T-cell (primary cell): ENCODE data around the gene SENP3. TPM values are rescaled to one million over a fixed set of nuclear protein-coding genes. Genes with fewer than 3 reads are reported as not detected.

Experiments used
- ATAC-seq, 4 experiments: fragments of 200-7000 bp in 3 of 4; fragments of 150-1000 bp in 1 of 4; cut with Tn5 transposase; replicated peaks in 1 of 4; 1 replicate in 3 of 4; 2 replicates in 1 of 4; pipeline ENCODE4 v1.10.0; 2021; ENCODE audit warnings: moderate library complexity in 3 of 4, mild to moderate bottlenecking in 2 of 4, moderate number of reproducible peaks in 1 of 4
- CTCF ChIA-PET, 2 donors: fragments of 300-600 bp; sonication (Branson Sonifier 250); formaldehyde crosslinking; loops; one replicate each; lab custom pipeline; 2022; ENCODE audit warnings: antibody characterized with exemption in 2 of 2; lab: Charles Lee
- POLR2A ChIA-PET, 2 donors: fragments of 300-600 bp; sonication (Branson Sonifier 250); formaldehyde crosslinking; loops; one replicate each; lab custom pipeline; 2022; ENCODE audit warnings: antibody characterized with exemption in 2 of 2; lab: Charles Lee
- DNase-seq, 35 experiments: peaks; one replicate each; pipeline versions ENCODE4 v3.0.0 to v3.0.0-alpha.2; 2013 to 2023
- H3K27ac ChIP-seq: one replicate; pipeline ENCODE4 v1.5.1; 2013; ENCODE audit warnings: low read length
- H3K27me3 ChIP-seq, 2 experiments: replicated peaks in 1 of 2; 1 replicate in 1 of 2; 2 replicates in 1 of 2; pipeline versions ENCODE4 v1.6.1 to v1.7.0; 2013; ENCODE audit warnings: low read length in 1 of 2, mixed read lengths in 1 of 2; ENCODE audit not compliant: control insufficient read depth in 2 of 2, insufficient read depth in 2 of 2; ENCODE audit errors: extremely low read depth in 1 of 2
- H3K36me3 ChIP-seq, 2 donors: 1 replicate in 1 of 2; 2 replicates in 1 of 2; pipeline versions ENCODE4 v1.6.1 to v1.7.0; 2013; ENCODE audit warnings: low read length in 1 of 2; ENCODE audit not compliant: control insufficient read depth in 2 of 2, insufficient read depth in 1 of 2; ENCODE audit errors: extremely low read depth in 1 of 2
- H3K4me1 ChIP-seq, 2 experiments: 1 replicate in 1 of 2; 2 replicates in 1 of 2; pipeline versions ENCODE4 v1.6.1 to v1.7.0; 2013; ENCODE audit warnings: low read length in 2 of 2, mixed read lengths in 1 of 2; ENCODE audit not compliant: insufficient read depth in 2 of 2, control insufficient read depth in 1 of 2; ENCODE audit errors: extremely low read depth in 1 of 2
- H3K4me3 ChIP-seq, 2 donors: 1 replicate in 1 of 2; 2 replicates in 1 of 2; pipeline versions ENCODE4 v1.5.1 to v1.7.0; 2013; ENCODE audit warnings: mild to moderate bottlenecking in 2 of 2, low read length in 1 of 2, moderate library complexity in 1 of 2; ENCODE audit not compliant: control insufficient read depth in 1 of 2; ENCODE audit errors: extremely low read depth in 1 of 2
- H3K9me3 ChIP-seq: 2 replicates; pipeline ENCODE4 v1.7.0; 2013
- H3K27ac Mint-ChIP-seq, 2 donors: one replicate each; pipeline ENCODE4 v1.8.0; 2020 to 2021; ENCODE audit warnings: mild to moderate bottlenecking in 2 of 2, mixed read lengths in 2 of 2
- H3K27me3 Mint-ChIP-seq, 2 donors: one replicate each; pipeline ENCODE4 v1.8.0; 2021 to 2022; ENCODE audit warnings: mixed read lengths in 2 of 2
- H3K36me3 Mint-ChIP-seq: one replicate; pipeline ENCODE4 v1.8.0; 2021; ENCODE audit warnings: mixed read lengths
- H3K4me1 Mint-ChIP-seq, 3 donors: one replicate each; pipeline ENCODE4 v1.8.0; 2020 to 2022; ENCODE audit warnings: mixed read lengths in 3 of 3, mild to moderate bottlenecking in 1 of 3
- H3K4me3 Mint-ChIP-seq, 3 donors: one replicate each; pipeline ENCODE4 v1.8.0; 2020 to 2022; ENCODE audit warnings: mild to moderate bottlenecking in 3 of 3, mixed read lengths in 3 of 3, moderate library complexity in 3 of 3
- H3K9me3 Mint-ChIP-seq, 3 donors: one replicate each; pipeline ENCODE4 v1.8.0; 2020 to 2022; ENCODE audit warnings: mixed read lengths in 3 of 3
- WGBS: methylation state at CpG from one replicate; pipeline ENCODE4 v1.1.5; 2013; ENCODE audit warnings: missing lambda C conversion rate; ENCODE audit not compliant: insufficient coverage; 5-methylcytosine and 5-hydroxymethylcytosine counted together
- total RNA-seq, 35 experiments: library from RNA in 6 of 35; stranded (reverse) in 6 of 35; fragments of 120-200 nt in 1 of 35; gene quantifications; one replicate each; pipeline versions ENCODE4 v1.2.1 to v1.2.4 and lab custom pipeline; 2013 to 2026

SENP3 gene
- total RNA-seq, 5 donors from 2014 or later (not counting 1 experiment from before 2014, with no cell fraction given), result 38.7 to 43.3 (median 42.6) TPM

GRCh38 chr17:7618608-7619007 is 56.9 kb downstream of the SENP3 start:
- H3K27me3 Mint-ChIP-seq, result no peaks in the 10 kb centered on the region
- DNase-seq, result no peak
- H3K4me3 ChIP-seq, result no peak overlapping the region
- POLR2A ChIA-PET, result no interaction called here
- peaks cover 5 to 7% (median 5%) of the 10 kb centered on the region in 3 donors for H3K4me1 Mint-ChIP-seq
- no peak overlapping the region for H3K4me3 Mint-ChIP-seq
- no peaks in the 10 kb centered on the region for H3K9me3 Mint-ChIP-seq
- H3K27ac Mint-ChIP-seq, result no peak overlapping the region
- no peak overlapping the region for H3K27ac ChIP-seq
- H3K36me3 ChIP-seq, result no peaks in the 10 kb centered on the region
- H3K27me3 ChIP-seq, result no peaks in the 10 kb centered on the region
- ATAC-seq, result no peak
- H3K36me3 Mint-ChIP-seq, result no peaks in the 10 kb centered on the region
- no peaks in the 10 kb centered on the region for H3K9me3 ChIP-seq
- WGBS, result no CpG with 5 or more reads among the region's 5 CpGs
- H3K4me1 ChIP-seq, result peaks cover 3 to 13% of the 10 kb centered on the region in 2 experiments
- CTCF ChIA-PET, result interaction anchor here in 1 of 2 donors (0.6 kb wide), 1 partner anchor 32 kb away, joined by 3 read pairs; the partner anchor contains the start of gene ATP1B2

- Mint-ChIP-seq H3K4me3 (no peak overlapping the region), H3K36me3 (no peaks in the 10 kb centered on the region), H3K27me3 (no peaks in the 10 kb centered on the region), H3K9me3 (no peaks in the 10 kb centered on the region), H3K4me1 (no peaks in the 10 kb centered on the region), H3K27ac (no peak overlapping the region)
- no peaks in the 10 kb centered on the region for H3K9me3 ChIP-seq
- ATAC-seq (no peak), DNase-seq (no peak)
- WGBS, result 100% methylated on average over 3 of the region's 8 CpGs
- H3K4me1 ChIP-seq, result no peaks in the 10 kb centered on the region
- no peak overlapping the region for H3K4me3 ChIP-seq
- ChIA-PET CTCF (interaction anchor here (0.7 to 0.8 kb wide), 2 partner anchors 65 to 69 kb away, joined by 3 to 10 read pairs; no protein-coding TSS in a partner anchor), POLR2A (interaction anchor here in 1 of 2 donors (0.6 kb wide), 1 partner anchor 50 kb away, joined by 4 read pairs; no protein-coding TSS in a partner anchor)
- no peaks in the 10 kb centered on the region for H3K36me3 ChIP-seq
- no peak overlapping the region for H3K27ac ChIP-seq
- H3K27me3 ChIP-seq, result no peaks in the 10 kb centered on the region
These were observed 59.1 kb downstream of the SENP3 start for GRCh38 chr17:7620835-7621234.

Other genes starting within 250 kb of the SENP3 start
- 100 to 1,000 TPM; 114 to 129 (median 125) TPM for gene GPS2, start 246.6 kb upstream of the SENP3 start, total RNA-seq
- 10 to 100 TPM; 49.5 to 90.2 (median 80.0) TPM for gene NEURL4, start 232.6 kb upstream of the SENP3 start, total RNA-seq
- gene ACAP1, start 225.4 kb upstream of the SENP3 start, total RNA-seq, result 100 to 1,000 TPM; 531 to 781 (median 649) TPM
- gene KCTD11, start 209.8 kb upstream of the SENP3 start, total RNA-seq, result 1 to 10 TPM; 2.4 to 7.3 (median 4.8) TPM
- gene TMEM95, start 206.8 kb upstream of the SENP3 start, total RNA-seq, result not detected
- gene TNK1, start 180.8 kb upstream of the SENP3 start, total RNA-seq, result 10 to 100 TPM in 3 of 5 donors, 1 to 10 TPM in 2; 5.7 to 18.3 (median 16.0) TPM
- 100 to 1,000 TPM; 101 to 145 (median 140) TPM for gene PLSCR3, start 167.4 kb upstream of the SENP3 start, total RNA-seq
- gene TMEM256, start 157.8 kb upstream of the SENP3 start, total RNA-seq, result 10 to 100 TPM; 28.7 to 48.9 (median 45.6) TPM
- gene NLGN2, start 154.1 kb upstream of the SENP3 start, total RNA-seq, result 1 to 10 TPM; 6.8 to 8.9 (median 8.4) TPM
- not detected for gene SPEM1, start 141.6 kb upstream of the SENP3 start, total RNA-seq
- not detected for gene SPEM2, start 136.3 kb upstream of the SENP3 start, total RNA-seq
- gene SPEM3, start 133.1 kb upstream of the SENP3 start, total RNA-seq, result not detected
- 10 to 100 TPM in 3 of 5 donors, 1 to 10 TPM in 2; 8.8 to 26.9 (median 23.5) TPM for gene TMEM102, start 126.5 kb upstream of the SENP3 start, total RNA-seq
- 1 to 10 TPM; 2.4 to 4.2 (median 3.3) TPM for gene FGF11, start 122.4 kb upstream of the SENP3 start, total RNA-seq
- 10 to 100 TPM in 3 of 5 donors, 1 to 10 TPM in 2; 6.6 to 12.0 (median 11.0) TPM for gene CHRNB1, start 116.9 kb upstream of the SENP3 start, total RNA-seq
- gene ZBTB4, start 82.3 kb upstream of the SENP3 start, total RNA-seq, result 10 to 100 TPM; 64.0 to 86.6 (median 82.7) TPM
- gene SLC35G6, start 80.5 kb upstream of the SENP3 start, total RNA-seq, result not detected
- gene POLR2A, start 77.6 kb upstream of the SENP3 start, total RNA-seq, result 100 to 1,000 TPM; 198 to 444 (median 212) TPM
- 10 to 100 TPM; 38.3 to 72.8 (median 61.4) TPM for gene TNFSF12, start 12.9 kb upstream of the SENP3 start, total RNA-seq
- 1 to 10 TPM; 1.3 to 5.6 (median 4.6) TPM for gene TNFSF13, start 3.2 kb upstream of the SENP3 start, total RNA-seq
- 1 to 10 TPM in 3 of 5 donors, not detected in 2; 4.4 to 7.0 (median 5.5) TPM for gene CD68, start 17.7 kb downstream of the SENP3 start, total RNA-seq
- gene MPDU1, start 21.9 kb downstream of the SENP3 start, total RNA-seq, result 10 to 100 TPM; 27.0 to 31.4 (median 28.6) TPM
- gene SOX15, start 28.2 kb downstream of the SENP3 start, total RNA-seq, result 1 to 10 TPM in 2 of 5 donors, under 1 TPM in 1, not detected in 2; 0.70 to 1.2 (median 1.1) TPM
- gene FXR2, start 53.0 kb downstream of the SENP3 start, total RNA-seq, result 10 to 100 TPM; 25.4 to 44.7 (median 40.5) TPM
- 10 to 100 TPM; 53.2 to 68.8 (median 58.5) TPM for gene SAT2, start 65.9 kb downstream of the SENP3 start, total RNA-seq
- not detected for gene SHBG, start 68.2 kb downstream of the SENP3 start, total RNA-seq
- under 1 TPM in 4 of 5 donors, not detected in 1; 0.07 to 0.57 (median 0.43) TPM for gene ATP1B2, start 89.0 kb downstream of the SENP3 start, total RNA-seq
- gene TP53, start 125.6 kb downstream of the SENP3 start, total RNA-seq, result 100 to 1,000 TPM in 2 of 5 donors, 10 to 100 TPM in 3; 65.1 to 108 (median 93.5) TPM
- gene WRAP53, start 126.6 kb downstream of the SENP3 start, total RNA-seq, result 10 to 100 TPM in 3 of 5 donors, 1 to 10 TPM in 2; 8.0 to 14.6 (median 13.1) TPM
- gene EFNB3, start 143.3 kb downstream of the SENP3 start, total RNA-seq, result under 1 TPM in 3 of 5 donors, not detected in 2; 0.07 to 0.19 (median 0.18) TPM
- not detected for gene DNAH2, start 155.8 kb downstream of the SENP3 start, total RNA-seq